ENCODE measurements around the gene DTNBP1. TPM values are rescaled to one million over a fixed set of nuclear protein-coding genes. Genes with fewer than 3 reads are reported as not detected.

Gene DTNBP1
- polyA plus RNA-seq, 1 experiment, result 19.1 TPM

- H3K36me3 ChIP-seq (ENCODE audit: control insufficient read depth, insufficient read depth, low read length), result no peaks in the 10 kb centered on the region
- no peak for TF ChIP-seq CTCF (IDR thresholded peaks at IDR 0.05; ENCODE audit: insufficient read depth, low read depth, low read length)
- H3K4me3 ChIP-seq (ENCODE audit: low read depth, low read length), result no peak overlapping the region
- DNase-seq (ENCODE audit: low read depth), result no peak
- no peaks in the 10 kb centered on the region for H3K27me3 ChIP-seq (ENCODE audit: control insufficient read depth, insufficient read depth, low read length)
- POLR2A ChIA-PET, result no interaction called here
- CTCF ChIA-PET, result interaction anchor here (0.7 to 1.2 kb wide), 3 partner anchors 9 to 67 kb away, joined by 3 read pairs; no protein-coding TSS in a partner anchor
Measured at GRCh38 chr6:15578716-15579391, 84.0 kb downstream of the DTNBP1 start.

DNA sequence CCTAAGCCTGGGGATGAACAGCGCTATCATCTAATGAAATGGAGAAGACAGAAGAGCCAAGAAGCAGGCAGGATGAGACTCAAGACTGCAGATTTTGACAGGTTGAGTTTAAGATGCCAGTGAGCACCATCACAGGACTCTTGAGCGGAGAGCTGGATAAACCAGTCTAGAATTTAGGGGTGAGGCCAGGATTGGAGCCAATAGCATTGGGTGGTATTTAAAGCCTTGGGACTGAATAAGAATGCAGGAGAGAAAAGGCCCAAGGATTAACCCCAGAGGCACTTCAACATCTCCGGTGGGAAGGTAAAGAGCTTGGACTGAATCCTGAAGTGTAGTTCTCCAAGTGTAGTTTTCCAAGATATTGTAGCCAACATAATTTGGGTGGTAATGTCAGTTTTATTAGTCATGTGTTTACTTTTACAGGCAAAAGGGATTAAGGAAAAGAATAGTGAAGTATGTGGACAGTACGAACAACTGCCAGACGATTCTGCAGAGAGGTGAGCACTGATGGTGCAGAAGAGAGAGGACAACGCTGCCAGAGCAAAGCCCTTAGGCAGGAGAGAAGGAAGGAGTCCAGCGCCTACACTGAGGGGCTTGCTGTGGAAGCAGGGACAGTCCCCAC is 85.2 kb downstream of the DTNBP1 start:
- Histone ChIP-seq H3K36me3 (ENCODE audit: control insufficient read depth, insufficient read depth, low read length) (no peaks in the 10 kb centered on the region), H3K4me3 (ENCODE audit: low read depth, low read length) (no peak overlapping the region), H3K27me3 (ENCODE audit: control insufficient read depth, insufficient read depth, low read length) (no peaks in the 10 kb centered on the region)
- ChIA-PET CTCF (interaction anchor here (1.0 to 1.2 kb wide), 3 partner anchors 10 to 26 kb away, joined by 3 read pairs; no protein-coding TSS in a partner anchor), POLR2A (no interaction called here)
- TF ChIP-seq CTCF (IDR thresholded peaks at IDR 0.05; ENCODE audit: insufficient read depth, low read depth, low read length), result no peak
- no peak for DNase-seq (ENCODE audit: low read depth)

- H3K4me3 ChIP-seq (ENCODE audit: low read depth, low read length), result no peak overlapping the region
- CTCF ChIA-PET, result interaction anchor here (1.0 kb wide), 1 partner anchor 26 kb away, joined by 3 read pairs; no protein-coding TSS in a partner anchor
- POLR2A ChIA-PET, result no interaction called here
- H3K27me3 ChIP-seq (ENCODE audit: control insufficient read depth, insufficient read depth, low read length), result no peaks in the 10 kb centered on the region
- no peak for DNase-seq (ENCODE audit: low read depth)
- TF ChIP-seq CTCF (IDR thresholded peaks at IDR 0.05; ENCODE audit: insufficient read depth, low read depth, low read length), result no peak
- H3K36me3 ChIP-seq (ENCODE audit: control insufficient read depth, insufficient read depth, low read length), result no peaks in the 10 kb centered on the region
Measured at GRCh38 chr6:15577106-15577505, 85.7 kb downstream of the DTNBP1 start.

DNA sequence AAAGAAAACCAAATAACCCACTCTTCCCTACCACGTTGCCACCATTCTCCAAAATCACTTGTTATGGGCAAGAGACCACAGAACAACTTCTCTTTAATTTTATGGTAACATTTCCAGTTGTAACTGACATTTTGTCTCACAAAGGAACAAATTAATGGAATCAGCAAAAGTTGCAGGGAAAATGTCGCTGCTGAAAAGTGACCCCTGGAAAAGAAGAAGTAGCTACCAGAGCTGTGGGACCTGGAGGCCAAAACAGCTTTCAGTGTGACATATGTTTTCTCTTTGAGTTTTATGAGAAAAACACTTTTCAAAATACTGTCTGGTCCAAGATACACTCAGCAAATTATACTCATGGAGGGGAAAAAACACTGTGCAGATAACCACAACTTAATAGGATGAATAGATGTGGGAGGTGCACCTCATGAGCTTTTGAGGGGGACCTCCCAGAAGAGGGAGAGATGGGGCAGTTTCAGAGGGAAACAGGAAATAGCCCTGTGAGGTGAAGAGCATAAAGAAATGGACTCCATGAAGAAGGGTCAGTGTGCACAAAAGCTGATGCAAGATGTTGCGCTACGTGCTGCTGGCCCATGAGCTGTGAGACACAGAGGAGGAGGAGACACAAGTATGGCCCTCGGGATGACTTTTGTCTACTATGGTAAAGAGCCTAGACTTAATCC is 87.3 kb downstream of the DTNBP1 start:
- Histone ChIP-seq H3K36me3 (ENCODE audit: control insufficient read depth, insufficient read depth, low read length) (no peaks in the 10 kb centered on the region), H3K4me3 (ENCODE audit: low read depth, low read length) (no peak overlapping the region), H3K27me3 (ENCODE audit: control insufficient read depth, insufficient read depth, low read length) (no peaks in the 10 kb centered on the region)
- TF ChIP-seq CTCF (IDR thresholded peaks at IDR 0.05; ENCODE audit: insufficient read depth, low read depth, low read length), result no peak
- CTCF ChIA-PET, result no interaction called here
- DNase-seq (ENCODE audit: low read depth), result no peak
- POLR2A ChIA-PET, result no interaction called here

GRCh38 chr6:15574486-15574885 is 88.3 kb downstream of the DTNBP1 start:
- Histone ChIP-seq H3K27me3 (ENCODE audit: control insufficient read depth, insufficient read depth, low read length) (no peaks in the 10 kb centered on the region), H3K4me3 (ENCODE audit: low read depth, low read length) (no peak overlapping the region), H3K36me3 (ENCODE audit: control insufficient read depth, insufficient read depth, low read length) (no peaks in the 10 kb centered on the region)
- POLR2A ChIA-PET, result no interaction called here
- DNase-seq (ENCODE audit: low read depth), result no peak
- CTCF ChIA-PET, result no interaction called here
- no peak for TF ChIP-seq CTCF (IDR thresholded peaks at IDR 0.05; ENCODE audit: insufficient read depth, low read depth, low read length)

Measured in BJ (cell line).